HuH-7.5 (cell line): ENCODE data around the gene ATAD3B.
"Not testable (repeated sequence)": the region's sequence is repeated elsewhere in the genome, so short reads cannot be mapped to it uniquely, and the experiment has no call there.

Experiments used
- DNase-seq: peaks from one replicate; pipeline ENCODE4 v3.0.0; 2011; ENCODE audit warnings: low spot score

Gene ATAD3B

DNA sequence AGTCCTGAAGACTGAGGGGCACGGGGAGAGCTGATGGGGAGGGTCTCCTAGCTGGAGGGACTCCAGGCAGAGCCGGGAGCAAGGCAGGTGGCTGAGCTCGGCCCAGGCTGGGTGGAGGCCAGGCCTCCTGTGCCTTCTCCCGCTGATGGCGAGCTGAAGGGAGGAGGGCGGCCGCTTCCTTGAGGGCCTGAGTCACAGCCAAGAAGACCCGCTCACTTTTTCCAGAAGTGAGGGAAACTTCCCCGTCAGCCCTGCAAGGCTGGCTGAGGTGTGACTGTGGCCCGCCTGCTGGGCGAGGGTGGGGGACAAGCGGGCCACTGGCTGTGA lies 37.8 kb upstream of the ATAD3B start:
- no peak for DNase-seq

DNA sequence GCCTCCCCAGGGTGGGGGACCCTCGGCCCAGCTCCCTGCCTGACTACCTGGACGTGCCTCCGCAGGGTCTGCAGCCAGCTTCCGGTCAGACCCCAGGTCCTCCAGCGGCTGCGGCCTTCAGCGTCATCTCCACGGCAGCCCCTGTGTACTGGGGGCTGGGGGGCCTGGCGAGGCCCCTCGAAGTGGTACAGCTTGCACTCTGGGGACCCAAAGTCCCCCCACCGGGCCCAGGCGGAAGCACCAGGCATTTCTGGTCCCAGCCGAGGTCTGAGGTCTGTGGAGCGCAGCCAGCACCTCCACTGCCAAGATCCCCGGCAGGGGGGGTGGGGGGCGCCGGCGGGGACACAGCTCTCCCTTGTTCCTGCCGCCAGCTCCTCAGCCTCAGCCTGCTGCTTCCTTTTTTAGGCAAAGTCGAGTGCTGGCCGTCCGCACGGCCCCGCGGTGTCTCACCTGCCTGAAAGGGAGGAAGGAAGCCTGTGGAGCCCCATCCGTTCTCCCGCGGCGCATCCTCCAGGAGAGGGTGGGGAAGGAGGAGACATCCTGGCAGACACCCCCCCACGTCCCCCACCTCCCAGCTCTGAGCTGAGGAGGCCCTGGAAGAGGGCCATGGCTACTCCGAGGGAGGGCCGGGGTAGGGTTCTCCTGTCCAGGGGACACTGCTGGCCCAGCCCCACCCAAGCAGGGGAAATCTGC lies 37.3 kb upstream of the ATAD3B start:
- no peak for DNase-seq

DNA sequence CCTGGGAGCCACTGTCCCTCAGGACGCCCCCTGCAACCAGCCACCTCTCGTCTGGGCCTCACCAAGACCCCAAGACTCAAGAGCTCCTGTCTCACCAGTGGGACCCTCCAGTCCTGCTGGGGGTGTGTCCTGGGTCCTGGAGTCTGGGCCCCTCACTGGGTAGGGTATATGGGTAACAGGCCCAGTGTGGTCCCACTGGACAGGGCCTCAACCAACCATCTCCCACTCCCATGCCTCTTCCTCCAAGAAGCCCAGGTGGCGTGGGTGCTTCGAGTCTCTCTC lies 36.8 kb upstream of the ATAD3B start:
- no peak for DNase-seq

DNA sequence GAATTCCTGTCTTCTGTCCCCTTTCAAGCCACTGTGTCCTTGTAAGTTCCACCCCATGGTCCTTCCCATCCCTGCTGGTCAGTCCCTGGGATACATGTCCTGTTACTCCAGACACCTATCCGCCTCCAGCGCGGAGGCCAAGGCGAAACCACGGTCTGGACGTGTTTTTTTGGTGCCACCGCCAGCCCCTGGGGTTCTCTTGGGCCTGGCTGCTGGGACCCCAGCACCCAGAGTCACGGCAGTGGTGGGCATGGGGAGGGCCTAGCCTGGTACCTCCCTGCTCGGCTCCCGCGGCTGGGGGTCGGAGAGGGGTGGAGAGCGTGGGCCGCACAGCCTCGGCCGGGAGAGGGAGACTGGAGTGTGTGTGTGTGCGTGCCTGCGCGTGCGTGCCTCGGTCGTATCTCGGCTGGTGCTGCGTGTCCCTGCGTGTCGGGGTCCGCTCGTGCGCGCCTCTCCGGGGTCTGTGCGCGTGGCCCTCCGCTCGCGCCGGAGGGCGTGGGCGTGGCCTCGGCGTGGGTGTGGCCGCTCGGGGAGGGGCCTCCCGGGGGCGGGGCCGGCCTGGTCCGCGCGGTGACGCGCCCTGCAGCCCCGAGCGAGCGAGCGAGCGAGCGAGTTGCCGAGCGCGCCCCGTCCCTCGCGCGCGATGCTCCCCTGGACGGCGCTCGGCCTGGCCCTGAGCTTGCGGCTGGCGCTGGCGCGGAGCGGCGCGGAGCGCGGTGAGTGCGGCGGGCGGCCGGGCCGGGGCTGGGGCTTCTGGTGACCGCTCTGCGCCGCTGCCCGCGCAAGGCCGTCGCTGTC lies 36.3 kb upstream of the ATAD3B start, which contains the start of gene VWA1:
Gene VWA1 (plus strand): TSS at position 585 of the 798 bp plus-strand sequence. CDS start 59 bp downstream, at position 644.
- peak; percentile 96 for DNase-seq

DNA sequence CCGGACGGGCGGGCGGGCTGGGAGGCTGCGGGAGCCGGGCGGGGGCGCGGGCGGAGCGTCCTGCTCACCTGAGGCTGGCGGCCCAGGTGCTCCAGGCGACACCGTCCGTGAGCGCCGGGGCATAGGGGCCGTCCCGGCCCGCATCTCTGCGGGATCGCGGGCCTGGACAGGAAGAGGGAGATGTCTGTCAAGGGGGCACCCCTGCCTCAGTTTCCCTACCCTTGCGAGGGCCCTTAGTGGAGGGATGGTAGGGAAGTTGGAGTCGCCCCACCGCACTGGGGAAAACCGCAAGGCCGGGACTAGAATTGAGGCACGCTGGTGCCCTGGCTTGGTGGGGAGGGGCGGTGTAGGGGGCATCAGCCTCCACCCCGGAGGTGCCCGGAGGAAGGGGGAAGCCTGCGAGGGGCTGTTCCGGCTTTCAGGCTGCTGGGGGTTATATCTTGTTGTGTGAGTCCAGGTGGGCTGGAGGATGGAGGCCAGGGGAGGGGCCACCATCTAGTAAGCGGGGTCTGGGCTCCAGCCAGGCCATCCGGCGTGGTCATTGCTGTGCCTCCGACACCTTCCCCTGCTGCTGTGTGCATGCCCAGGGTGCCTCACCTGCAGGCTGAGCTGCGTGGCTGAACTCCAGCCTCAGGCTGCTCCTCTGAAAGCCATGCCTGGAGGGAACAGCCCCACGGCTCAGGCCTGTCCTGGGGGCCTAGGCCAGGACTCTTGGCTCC lies 35.5 kb upstream of the ATAD3B start:
- no peak for DNase-seq

DNA sequence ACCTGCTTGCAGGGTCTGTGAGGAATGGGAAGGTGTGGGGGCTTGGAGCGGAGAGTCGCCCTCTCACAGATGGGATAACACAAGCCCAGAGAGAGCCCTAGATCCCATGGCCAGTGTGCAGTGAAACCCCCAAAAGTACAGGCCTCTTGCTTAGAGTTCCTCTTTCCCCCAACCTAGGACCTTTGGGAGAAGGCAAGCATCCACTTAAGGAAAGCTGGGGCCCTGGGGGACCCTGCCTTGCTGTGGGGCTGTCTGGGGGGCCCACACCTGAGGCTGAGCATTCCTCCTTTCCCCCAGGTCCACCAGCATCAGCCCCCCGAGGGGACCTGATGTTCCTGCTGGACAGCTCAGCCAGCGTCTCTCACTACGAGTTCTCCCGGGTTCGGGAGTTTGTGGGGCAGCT lies 34.9 kb upstream of the ATAD3B start:
- DNase-seq = no peak

DNA sequence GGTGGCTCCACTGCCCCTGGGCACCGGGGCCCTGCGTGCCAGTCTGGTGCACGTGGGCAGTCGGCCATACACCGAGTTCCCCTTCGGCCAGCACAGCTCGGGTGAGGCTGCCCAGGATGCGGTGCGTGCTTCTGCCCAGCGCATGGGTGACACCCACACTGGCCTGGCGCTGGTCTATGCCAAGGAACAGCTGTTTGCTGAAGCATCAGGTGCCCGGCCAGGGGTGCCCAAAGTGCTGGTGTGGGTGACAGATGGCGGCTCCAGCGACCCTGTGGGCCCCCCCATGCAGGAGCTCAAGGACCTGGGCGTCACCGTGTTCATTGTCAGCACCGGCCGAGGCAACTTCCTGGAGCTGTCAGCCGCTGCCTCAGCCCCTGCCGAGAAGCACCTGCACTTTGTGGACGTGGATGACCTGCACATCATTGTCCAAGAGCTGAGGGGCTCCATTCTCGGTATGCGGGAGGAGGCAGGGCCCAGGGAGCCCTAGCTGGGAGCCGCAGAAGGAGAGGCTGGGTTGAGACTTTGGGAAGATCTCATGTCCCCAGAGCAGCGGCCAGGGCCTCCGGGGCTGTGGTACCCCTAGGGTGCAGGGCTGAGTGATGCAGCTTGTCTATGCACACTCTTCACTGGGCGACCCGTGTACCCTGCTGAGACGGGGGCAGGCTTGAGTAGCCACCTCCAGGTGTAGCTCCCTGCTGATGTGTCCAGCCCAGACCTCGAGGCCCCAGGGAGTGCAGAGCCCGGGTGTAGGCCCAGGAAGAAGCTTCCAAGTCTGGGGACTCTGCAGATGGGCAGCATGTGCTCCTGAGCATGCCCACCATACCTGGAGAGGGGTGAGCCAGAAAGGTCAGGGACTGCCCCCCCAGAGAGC lies 34.3 kb upstream of the ATAD3B start:
- DNase-seq = no peak

DNA sequence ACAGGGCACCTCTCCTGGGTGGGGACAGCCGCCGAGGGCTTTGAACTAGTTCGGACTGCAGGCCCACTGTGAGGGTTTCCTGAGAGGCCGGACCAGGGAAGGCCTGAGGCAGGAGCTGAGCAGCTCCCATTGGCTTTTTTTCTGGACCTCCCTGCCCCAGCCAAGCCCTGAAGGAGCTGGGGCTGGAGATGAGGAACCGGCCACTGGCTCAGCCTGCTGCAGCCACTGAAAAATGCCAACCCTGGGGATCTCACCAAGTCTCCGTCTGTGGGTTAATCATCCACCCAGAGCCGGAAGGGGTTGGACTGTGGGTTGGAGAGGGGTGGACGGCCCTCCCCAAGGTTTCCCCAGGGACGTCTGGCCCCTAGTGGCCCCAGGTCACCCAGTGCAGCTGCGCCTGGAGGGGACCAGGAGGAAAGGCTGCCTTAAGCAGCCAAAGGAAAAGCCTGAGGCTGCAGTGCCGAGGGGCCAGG lies 33.6 kb upstream of the ATAD3B start:
- peak; percentile 99 for DNase-seq

DNA sequence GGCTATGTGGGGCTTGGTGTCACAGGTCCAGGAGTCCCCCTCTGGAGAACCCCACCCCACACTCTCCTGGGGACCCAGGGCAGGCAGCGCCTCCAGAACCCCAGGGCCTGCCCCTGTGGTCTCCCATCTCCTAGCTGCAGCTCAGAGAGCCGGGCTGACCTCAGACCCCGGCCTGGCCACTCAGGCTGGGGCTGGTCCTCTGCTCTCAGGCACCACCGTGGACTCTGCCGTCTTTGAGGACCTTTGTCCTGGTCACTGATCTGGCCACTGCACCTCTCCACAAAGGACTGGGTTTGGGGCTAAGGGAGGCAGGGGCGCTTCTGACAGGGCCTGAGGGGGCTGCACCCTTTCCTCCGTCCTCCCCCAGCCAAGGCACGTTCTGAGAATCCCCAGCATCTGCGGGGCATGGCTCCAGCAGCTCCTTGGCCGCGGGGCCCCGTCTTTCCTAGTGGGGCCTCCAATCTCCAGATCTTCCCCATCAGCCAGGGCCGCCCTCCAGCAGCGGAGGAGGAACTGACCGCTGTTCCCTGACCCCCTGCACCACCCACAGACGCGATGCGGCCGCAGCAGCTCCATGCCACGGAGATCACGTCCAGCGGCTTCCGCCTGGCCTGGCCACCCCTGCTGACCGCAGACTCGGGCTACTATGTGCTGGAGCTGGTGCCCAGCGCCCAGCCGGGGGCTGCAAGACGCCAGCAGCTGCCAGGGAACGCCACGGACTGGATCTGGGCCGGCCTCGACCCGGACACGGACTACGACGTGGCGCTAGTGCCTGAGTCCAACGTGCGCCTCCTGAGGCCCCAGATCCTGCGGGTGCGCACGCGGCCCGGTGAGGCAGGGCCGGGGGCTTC lies 32.8 kb upstream of the ATAD3B start:
- no peak for DNase-seq

DNA sequence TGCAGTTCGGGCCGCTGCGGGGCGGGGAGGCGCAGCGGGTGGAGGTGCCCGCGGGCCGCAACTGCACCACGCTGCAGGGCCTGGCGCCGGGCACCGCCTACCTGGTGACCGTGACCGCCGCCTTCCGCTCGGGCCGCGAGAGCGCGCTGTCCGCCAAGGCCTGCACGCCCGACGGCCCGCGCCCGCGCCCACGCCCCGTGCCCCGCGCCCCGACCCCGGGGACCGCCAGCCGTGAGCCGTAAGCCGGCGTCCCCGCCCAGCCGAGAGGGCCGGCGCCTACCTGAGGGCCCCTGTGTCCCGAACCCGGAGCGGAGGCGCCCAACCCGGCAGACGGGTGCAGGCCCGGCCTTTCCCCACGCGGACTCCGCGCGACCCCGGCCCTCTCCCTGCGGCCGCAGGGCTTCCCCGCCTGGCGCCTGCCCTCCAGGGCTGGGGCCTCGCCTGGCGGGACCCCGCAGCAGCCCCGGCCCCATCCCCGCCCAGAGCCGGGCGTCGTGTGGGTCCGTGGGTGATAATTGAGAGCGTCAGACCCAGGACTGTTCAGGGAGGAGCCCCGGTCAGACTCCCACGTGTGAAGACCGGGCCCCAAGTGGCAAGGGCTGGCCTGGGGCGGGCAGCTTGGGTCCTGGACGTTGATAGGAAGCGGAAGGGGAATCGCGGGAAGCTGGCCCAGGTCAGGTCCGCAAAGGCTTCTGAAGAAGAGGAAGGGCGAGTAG lies 31.9 kb upstream of the ATAD3B start:
- no peak for DNase-seq

DNA sequence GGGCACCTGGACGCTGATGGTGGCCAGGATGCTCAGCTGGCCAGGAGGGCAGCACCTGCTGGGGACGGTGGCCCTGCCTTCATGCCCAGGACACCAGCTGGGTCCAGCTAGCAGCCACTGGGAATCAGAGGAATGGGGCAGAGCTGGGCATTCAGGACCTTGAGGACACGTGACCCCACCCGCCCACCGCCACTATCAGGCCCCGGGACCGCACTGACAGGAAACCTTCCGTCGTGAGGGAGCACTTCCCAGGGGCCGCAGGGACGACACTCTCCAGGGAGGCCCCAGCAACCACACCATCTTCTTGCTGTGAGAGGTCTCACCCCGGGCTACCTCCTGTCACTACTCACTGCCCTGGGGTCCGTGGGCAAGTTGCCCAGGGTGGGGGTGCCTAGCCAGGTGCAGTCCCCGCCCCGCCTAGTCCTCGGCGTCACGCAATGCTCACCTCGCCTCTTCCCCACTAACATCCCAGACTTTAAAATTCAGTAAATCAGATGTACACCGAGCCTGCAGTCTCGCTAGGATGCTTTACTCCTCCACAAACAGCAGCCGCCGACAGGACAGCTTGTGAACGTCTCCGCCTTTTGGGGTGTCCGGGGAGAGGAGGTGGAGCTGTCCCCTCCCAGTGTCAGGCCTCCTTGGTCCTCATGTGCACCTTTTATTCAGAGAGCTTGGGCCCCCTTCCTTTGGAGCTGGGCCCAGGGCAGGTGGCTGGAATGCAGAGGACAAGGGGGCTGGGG lies 31.1 kb upstream of the ATAD3B start:
- DNase-seq = no peak

DNA sequence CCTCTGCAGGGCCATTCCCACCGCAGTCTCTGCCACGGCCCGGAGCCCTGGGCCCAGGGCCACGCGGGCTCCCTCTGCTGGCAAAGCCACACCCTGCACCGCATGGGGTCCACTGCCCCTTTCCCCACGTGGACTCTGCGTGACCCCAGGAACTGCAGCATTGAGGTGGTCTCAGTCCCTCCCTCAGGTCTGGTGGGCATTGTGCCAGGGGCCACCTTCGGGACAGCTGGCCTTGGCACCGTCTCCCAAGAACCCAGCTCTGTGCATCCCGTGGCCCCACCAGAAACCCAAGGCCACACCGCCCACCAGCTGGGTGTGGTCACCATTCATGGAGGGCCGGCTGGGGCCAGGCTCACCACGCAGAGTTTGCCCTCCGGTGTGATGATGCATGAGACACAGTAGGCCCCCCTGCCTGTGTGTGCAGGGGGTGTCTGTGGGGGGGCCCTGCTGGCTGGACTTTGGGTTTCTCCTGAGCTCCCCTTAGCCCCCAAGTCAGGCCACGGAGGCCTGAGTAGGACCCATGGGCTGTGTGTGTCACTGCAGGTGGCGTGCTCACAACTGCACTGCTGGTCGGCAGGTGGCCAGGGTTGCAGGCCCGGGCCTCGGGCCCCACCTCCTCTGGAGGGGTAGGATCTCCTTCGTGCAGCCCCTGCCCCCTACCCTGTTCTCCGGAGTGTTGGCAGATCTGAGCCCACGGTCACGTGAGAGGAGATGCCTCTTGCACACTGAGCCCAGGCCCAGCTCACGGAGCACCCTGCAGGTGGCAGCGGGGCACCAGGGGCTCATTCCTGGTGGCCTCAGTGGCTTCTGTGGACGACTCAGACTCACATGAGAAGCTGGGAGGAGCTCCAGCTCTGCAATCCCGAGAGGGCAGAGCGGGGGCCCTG lies 30.3 kb upstream of the ATAD3B start:
- DNase-seq = peak; percentile 99

DNA sequence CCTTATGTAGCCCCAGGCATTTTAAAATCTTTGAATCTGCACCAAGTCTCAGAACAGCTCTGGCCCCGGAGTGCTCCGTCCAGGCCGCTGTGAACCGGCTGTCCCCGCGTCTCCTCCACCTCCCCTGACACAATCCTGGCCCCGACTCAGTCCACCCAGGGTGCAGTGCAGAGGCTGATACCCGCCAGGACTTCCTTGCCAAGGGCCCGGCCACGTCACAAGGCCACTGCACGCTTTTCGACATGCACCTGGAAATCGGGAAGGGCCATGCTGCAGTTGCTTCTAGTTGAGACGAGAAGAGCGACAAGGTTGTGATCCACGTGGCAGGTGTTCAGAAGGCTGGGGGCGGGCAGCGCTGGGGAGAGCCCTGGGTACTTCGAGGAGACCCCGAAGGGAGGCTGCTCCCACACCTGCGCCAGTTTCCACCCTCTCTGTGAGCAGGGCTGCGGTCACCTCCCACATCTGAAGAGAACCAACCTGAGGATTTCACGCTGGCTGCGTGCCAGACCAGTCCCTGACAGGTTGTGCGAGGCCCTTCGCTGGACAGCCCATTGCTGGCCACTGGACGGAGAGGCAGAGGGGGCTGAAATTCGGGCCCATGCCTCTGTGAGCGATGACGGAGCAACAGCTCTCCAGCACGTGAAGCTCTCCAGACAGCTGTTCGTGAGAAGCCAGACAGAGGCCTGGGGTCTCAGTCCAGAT lies 29.3 kb upstream of the ATAD3B start:
- no peak for DNase-seq

DNA sequence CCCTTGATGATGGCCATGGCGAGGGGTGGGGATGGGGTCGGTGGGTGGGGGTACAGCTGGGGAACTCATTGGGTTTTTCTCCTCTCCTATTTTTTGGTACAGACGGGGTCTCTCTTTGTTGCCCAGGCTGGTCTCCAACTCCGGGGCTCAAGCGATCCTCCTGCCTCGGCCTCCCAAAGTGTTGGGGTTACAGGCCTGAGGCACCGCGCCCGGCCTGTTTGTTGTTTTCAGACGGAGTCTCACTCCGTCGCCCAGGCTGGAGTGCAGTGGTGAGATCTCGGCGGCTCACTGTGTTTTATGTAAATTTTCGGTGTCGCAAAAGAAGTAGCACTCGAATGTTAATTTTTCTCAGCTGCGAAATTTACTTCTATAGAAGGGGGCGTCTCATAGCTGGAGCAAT lies 24.9 kb upstream of the ATAD3B start:
- DNase-seq = not testable (repeated sequence)

DNA sequence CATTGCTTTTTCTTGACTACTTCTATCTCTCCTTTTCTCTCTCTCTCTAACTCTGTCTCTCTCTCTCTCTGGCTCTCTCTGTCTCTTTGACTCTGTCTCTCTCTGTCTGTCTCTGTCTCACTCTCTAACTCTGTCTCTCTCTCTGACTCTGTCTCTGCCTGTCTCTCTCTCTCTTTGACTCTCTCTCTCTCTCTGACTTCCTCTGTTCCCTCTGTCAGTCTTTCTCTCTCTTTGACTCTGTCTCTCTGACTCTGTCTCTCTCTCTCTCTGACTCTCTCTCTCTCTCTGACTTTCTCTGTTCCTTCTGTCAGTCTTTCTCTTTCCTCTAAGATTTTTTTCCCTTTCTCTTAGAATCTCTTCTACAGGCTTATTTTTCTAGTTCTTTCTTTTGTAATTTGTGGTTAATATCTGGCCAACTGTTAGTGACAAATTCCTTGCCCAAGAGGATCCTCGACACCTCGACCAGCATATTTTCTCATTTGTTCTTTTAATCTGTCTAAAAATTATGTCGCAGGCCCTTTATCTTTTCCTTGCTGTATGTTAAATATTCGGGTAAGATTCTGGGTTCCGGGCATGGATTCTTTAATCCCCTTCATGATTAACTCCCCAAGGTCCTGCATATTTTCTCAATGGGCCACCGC lies 22.3 kb upstream of the ATAD3B start, which contains the start of gene ATAD3C:
Gene ATAD3C (plus strand): TSS at position 591 of the 641 bp plus-strand sequence. CDS start 995 bp downstream, outside the sequence.
- no peak for DNase-seq

DNA sequence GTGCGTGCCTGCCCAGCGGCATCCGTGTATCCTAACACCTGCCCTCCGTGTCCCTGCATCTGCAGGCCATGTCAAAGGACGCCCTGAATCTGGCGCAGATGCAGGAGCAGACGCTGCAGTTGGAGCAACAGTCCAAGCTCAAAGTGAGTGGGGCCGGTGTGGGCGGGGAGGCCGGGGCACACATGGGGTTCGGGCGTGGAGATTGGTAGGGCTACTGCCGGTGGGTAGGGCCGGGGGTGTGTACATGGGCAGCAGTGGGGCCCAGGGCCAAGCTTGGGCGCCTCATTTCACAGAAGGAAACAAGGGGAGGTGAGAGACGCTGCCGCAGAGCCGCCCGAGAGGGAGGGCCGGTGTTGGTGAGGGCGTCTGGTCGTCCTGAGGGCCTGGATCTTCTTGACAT lies 20.9 kb upstream of the ATAD3B start:
- DNase-seq = not testable (repeated sequence)

DNA sequence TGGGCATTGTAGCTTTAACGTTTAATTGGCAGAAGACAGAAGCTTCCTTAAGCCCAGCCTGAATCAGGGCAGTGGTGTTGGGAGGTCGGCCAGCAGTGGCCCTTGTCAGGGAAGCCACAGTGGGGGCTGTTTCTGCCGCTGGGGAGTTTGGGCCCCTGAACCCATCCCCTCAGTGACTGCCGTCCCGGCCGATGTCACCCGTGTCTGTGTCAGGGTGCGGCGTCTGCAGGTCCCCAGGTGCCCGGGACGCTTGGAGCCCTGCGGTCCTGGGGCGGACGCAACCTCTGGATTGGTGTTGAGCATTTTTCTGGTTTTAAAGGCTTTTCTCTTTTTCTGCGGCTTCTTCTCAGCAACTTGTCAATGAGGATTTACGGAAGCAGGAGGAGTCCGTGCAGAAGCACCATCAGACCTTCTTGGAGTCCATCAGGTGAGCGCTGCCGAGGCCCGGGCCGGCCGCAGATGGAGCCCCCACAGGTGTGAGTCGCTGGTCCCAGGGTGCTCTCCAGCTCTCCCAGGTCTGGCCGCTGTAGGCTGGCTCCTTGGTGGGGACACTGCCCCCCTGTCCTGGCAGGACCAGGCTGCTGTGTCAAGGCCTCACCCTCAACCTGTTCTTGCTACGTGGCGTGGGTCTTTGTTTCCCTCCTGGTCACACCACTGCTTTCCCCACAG lies 19.7 kb upstream of the ATAD3B start:
- no peak for DNase-seq
